Psoas muscle (tissue), 8 donors: ENCODE measurements around the gene NBEA. TPM values are rescaled to one million over a fixed set of nuclear protein-coding genes. Genes with fewer than 3 reads are reported as not detected.

ENCODE experiments used
- ATAC-seq, 4 donors: fragments of 200-7000 bp; cut with Tn5 transposase; one replicate each; pipeline ENCODE4 v1.9.1; 2020; ENCODE audit warnings: moderate library complexity in 3 of 4, mild to moderate bottlenecking in 2 of 4
- DNase-seq, 2 donors: peaks; one replicate each; pipeline ENCODE4 v3.0.0-alpha.2; 2020
- H3K27ac ChIP-seq: fragments of 200-600 bp; one replicate; pipeline ENCODE4 v1.8.0; 2022
- H3K27me3 ChIP-seq, 3 donors: fragments of 200-600 bp in 1 of 3; one replicate each; pipeline versions ENCODE4 v1.6.1 to v1.8.0; 2013 to 2022; ENCODE audit warnings: low read length in 2 of 3, mild to moderate bottlenecking in 2 of 3, moderate library complexity in 1 of 3; ENCODE audit not compliant: insufficient read depth in 3 of 3
- H3K36me3 ChIP-seq, 2 donors: fragments of 200-600 bp in 1 of 2; one replicate each; pipeline versions ENCODE4 v1.6.1 to v1.8.0; 2013 to 2022; ENCODE audit warnings: low read depth in 1 of 2, mild to moderate bottlenecking in 1 of 2, moderate library complexity in 1 of 2; ENCODE audit not compliant: insufficient read depth in 1 of 2
- H3K4me1 ChIP-seq: fragments of 200-600 bp; one replicate; pipeline ENCODE4 v1.8.0; 2022
- H3K4me3 ChIP-seq: fragments of 200-600 bp; one replicate; pipeline ENCODE4 v1.8.0; 2022; ENCODE audit warnings: mild to moderate bottlenecking
- H3K9me3 ChIP-seq: fragments of 200-600 bp; one replicate; pipeline ENCODE4 v1.8.0; 2022
- CTCF ChIP-seq: fragments of 200-600 bp; IDR thresholded peaks from one replicate; pipeline ENCODE4 v1.8.0; 2022; ENCODE audit warnings: antibody characterized with exemption
- WGBS, 3 donors: extraction: QIAGEN DNeasy Blood & Tissue Kit; methylation state at CpG; one replicate each; pipeline versions ENCODE4 v1.1.6 to v1.1.7; 2013; 5-methylcytosine and 5-hydroxymethylcytosine counted together
- intact Hi-C, 2 donors: fragments of 100-400 bp; cut with DNase I; formaldehyde crosslinking; loops; one replicate each; pipeline versions ENCODE4 v1.11.0 to v1.14.2; 2022
- polyA plus RNA-seq, 3 donors: library from polyadenylated mRNA; stranded (reverse); fragments of 200-250 nt; gene quantifications; one replicate each; pipeline ENCODE4 v1.2.3, GENCODE V29; 2013
- total RNA-seq, 4 donors: library from RNA; stranded (reverse); fragmentation: NEBNext Ultra II Directional in 2 of 4; extraction: Animal tissue kit (Norgen Biotek cat#: 25700) in 2 of 4; gene quantifications; one replicate each; pipeline versions ENCODE4 v1.2.1 to v1.2.4, GENCODE V29; 2021 to 2023
- donor health status: healthy with polysubstance abuse.
- donor health status: DM: no; HTN: no; CAD: no; lungs with moderate emphysema.
- donor health status: Bipolar disorder and iron deficiency.
- donor health status: healthy.
- donor health status: DM: yes; HTN: yes; CAD: no.
- donor health status: DM: no; HTN: no; CAD: no.
- donor health status: DM: no; HTN: no; CAD: no.
- donor health status: DM: yes; HTN: yes; CAD: no.

NBEA gene
- total and polyA plus RNA-seq, 7 donors = 0.99 to 5.3 (median 1.5) TPM

DNA sequence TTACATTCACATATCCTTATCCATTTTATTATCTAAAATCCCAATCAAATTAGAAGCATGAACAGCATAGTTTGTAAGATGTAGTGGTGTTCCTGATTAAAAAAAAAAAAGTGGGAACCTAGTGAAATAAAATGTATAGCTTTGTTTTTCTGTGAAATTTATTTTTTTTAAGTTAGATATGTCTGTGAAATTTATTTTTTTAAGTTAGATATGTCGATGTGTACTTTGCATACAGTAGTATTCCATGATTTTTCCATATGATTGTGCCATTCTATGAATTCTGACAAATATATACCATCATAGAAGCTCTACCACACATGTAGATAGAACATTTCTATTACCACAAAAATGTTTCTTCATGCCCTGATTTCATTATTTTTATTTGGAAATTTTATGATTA, 540.5 kb downstream of the NBEA start:
- Histone ChIP-seq H3K4me1 (no peaks in the 10 kb centered on the region), H3K9me3 (no peaks in the 10 kb centered on the region), H3K27ac (no peak overlapping the region), H3K4me3 (no peak overlapping the region), H3K27me3 (no peaks in the 10 kb centered on the region), H3K36me3 (no peaks in the 10 kb centered on the region)
- TF ChIP-seq CTCF = no peak
- no peak for ATAC-seq
- intact Hi-C loops = no loop called here
- no peak for DNase-seq
- WGBS, 3 donors = 90 to 98% (median 91%) methylated on average over 1 of the region's 1 CpG

DNA sequence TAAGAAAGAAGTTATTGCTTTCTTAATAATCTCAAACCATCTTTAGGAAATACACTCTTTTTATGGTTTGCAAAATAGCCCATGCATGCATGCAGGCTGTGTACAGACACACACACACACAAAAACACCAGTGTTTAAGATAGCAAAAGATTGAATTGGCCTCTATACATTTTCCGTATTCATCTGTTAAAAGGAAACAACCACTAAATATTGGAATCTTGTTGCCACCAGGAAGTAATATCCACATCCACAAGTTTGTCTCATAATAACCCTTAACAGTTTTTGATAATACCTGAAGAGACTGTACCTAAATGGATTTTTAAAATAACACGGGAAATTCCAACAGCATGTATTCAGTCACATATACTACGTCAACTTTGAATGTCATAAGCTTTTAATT, 541.7 kb downstream of the NBEA start:
- H3K27ac ChIP-seq = no peak overlapping the region
- no peaks in the 10 kb centered on the region for H3K9me3 ChIP-seq
- intact Hi-C loops = no loop called here
- DNase-seq (no peak), ATAC-seq (no peak)
- 88 to 96% (median 89%) methylated on average over 3 of the region's 3 CpGs for WGBS, 3 donors
- no peaks in the 10 kb centered on the region for H3K4me1 ChIP-seq
- no peak for TF ChIP-seq CTCF
- H3K4me3 ChIP-seq = no peak overlapping the region
- H3K27me3 ChIP-seq = no peaks in the 10 kb centered on the region
- no peaks in the 10 kb centered on the region for H3K36me3 ChIP-seq

- Histone ChIP-seq H3K4me3 (no peak overlapping the region), H3K4me1 (no peaks in the 10 kb centered on the region), H3K27ac (no peak overlapping the region), H3K9me3 (no peaks in the 10 kb centered on the region), H3K36me3 (no peaks in the 10 kb centered on the region), H3K27me3 (no peaks in the 10 kb centered on the region)
- no peak for TF ChIP-seq CTCF
- intact Hi-C loops = no loop called here
- 50 to 82% (median 55%) methylated on average over 2 of the region's 2 CpGs for WGBS, 3 donors
- peak in 1 of 2 donors; percentile 15 for DNase-seq
- ATAC-seq = no peak
Measured at GRCh38 chr13:35484384-35484783, 542.3 kb downstream of the NBEA start.

GRCh38 chr13:35485424-35485823, 543.4 kb downstream of the NBEA start:
- intact Hi-C loops = no loop called here
- Histone ChIP-seq H3K36me3 (no peaks in the 10 kb centered on the region), H3K27ac (no peak overlapping the region), H3K4me1 (no peaks in the 10 kb centered on the region), H3K4me3 (no peak overlapping the region), H3K27me3 (no peaks in the 10 kb centered on the region), H3K9me3 (no peaks in the 10 kb centered on the region)
- ATAC-seq (peak in 2 of 4 donors; percentile 40 to 55), DNase-seq (no peak)
- 87 to 91% (median 88%) methylated on average over 3 of the region's 3 CpGs for WGBS, 3 donors
- no peak for TF ChIP-seq CTCF

DNA sequence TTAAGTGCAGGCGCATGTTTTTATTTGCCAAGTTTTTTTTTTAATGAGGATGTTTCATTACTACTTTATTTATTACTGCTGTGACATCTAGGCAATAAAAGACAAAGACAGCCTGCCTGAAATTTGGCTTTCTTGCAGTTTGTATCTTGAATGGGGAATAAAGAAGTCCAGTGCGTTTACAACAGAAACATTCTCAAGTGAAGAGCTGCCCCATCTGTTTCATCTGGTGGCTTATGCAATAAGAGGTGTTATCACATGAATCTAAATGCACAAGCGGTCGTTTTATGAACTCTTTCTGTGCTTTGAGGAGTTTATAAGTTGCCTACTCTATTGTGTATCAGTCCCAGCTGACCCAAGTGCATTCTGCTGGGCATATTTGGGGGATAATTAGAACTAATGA, 547.0 kb downstream of the NBEA start:
- ATAC-seq (no peak), DNase-seq (no peak)
- WGBS, 3 donors = 83% methylated on average over 4 of the region's 4 CpGs
- H3K9me3 ChIP-seq = no peaks in the 10 kb centered on the region
- H3K27ac ChIP-seq = no peak overlapping the region
- H3K27me3 ChIP-seq = no peaks in the 10 kb centered on the region
- no peak overlapping the region for H3K4me3 ChIP-seq
- no peak for TF ChIP-seq CTCF
- H3K36me3 ChIP-seq = no peaks in the 10 kb centered on the region
- intact Hi-C loops = no loop called here
- H3K4me1 ChIP-seq = no peaks in the 10 kb centered on the region
